Central memory CD8-positive, alpha-beta T cell (primary cell): ENCODE measurements around the gene SNX17.
A peak's percentile ranks its signal among the peaks of the same experiment; 100 is the strongest.

Experiments
- ATAC-seq: fragments of 150-1000 bp; cut with Tn5 transposase; replicated peaks from 2 replicates; pipeline ENCODE4 v1.10.0; 2022; ENCODE audit warnings: mild to moderate bottlenecking, moderate FRiP score, moderate number of reproducible peaks; ENCODE audit not compliant: poor library complexity, severe bottlenecking; ENCODE audit errors: extremely low read depth
- DNase-seq, 2 donors: peaks; one replicate each; pipeline ENCODE4 v3.0.0; 2021; ENCODE audit warnings: low spot score in 2 of 2
- H3K27ac Mint-ChIP-seq: one replicate; pipeline ENCODE4 v1.8.0; 2022; ENCODE audit warnings: low read depth, mild to moderate bottlenecking, moderate library complexity, mixed read lengths
- H3K27me3 Mint-ChIP-seq: one replicate; pipeline ENCODE4 v1.8.0; 2022; ENCODE audit warnings: mixed read lengths
- H3K36me3 Mint-ChIP-seq: one replicate; pipeline ENCODE4 v1.8.0; 2022; ENCODE audit warnings: mild to moderate bottlenecking, moderate library complexity, mixed read lengths; ENCODE audit not compliant: insufficient read depth
- H3K4me1 Mint-ChIP-seq: one replicate; pipeline ENCODE4 v1.8.0; 2022; ENCODE audit warnings: mixed read lengths
- H3K4me3 Mint-ChIP-seq: one replicate; pipeline ENCODE4 v1.8.0; 2022; ENCODE audit warnings: mild to moderate bottlenecking, moderate library complexity, mixed read lengths
- H3K9me3 Mint-ChIP-seq: one replicate; pipeline ENCODE4 v1.8.0; 2022; ENCODE audit warnings: mixed read lengths

SNX17 gene

DNA sequence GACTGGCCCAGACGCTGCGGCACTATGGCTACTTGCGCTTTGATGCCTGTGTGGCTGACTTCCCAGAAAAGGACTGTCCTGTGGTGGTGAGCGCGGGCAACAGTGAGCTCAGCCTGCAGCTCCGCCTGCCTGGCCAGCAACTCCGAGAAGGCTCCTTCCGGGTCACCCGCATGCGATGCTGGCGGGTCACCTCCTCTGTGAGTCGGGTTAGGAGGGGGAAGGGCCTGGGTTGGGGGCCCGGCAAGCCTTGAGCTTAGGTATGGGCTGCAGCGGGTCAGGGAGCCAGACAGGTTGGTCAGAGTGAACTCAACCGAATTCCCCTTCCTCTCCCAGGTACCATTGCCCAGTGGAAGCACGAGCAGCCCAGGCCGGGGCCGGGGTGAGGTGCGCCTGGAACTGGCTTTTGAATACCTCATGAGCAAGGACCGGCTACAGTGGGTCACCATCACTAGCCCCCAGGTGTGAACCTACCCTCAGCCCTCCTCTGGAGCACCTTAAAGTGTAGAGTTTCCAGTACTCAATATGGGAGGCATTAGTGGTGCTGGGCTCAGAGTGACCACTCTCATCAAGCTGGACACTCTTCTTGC lies 5.2 kb downstream of the SNX17 start:
- DNase-seq (no peak), ATAC-seq (no peak)
- Mint-ChIP-seq H3K9me3 (no peaks in the 10 kb centered on the region), H3K4me3 (no peak overlapping the region), H3K27ac (no peak overlapping the region), H3K4me1 (peaks cover 51% of the 10 kb centered on the region), H3K27me3 (no peaks in the 10 kb centered on the region), H3K36me3 (peaks cover 51% of the 10 kb centered on the region)

DNA sequence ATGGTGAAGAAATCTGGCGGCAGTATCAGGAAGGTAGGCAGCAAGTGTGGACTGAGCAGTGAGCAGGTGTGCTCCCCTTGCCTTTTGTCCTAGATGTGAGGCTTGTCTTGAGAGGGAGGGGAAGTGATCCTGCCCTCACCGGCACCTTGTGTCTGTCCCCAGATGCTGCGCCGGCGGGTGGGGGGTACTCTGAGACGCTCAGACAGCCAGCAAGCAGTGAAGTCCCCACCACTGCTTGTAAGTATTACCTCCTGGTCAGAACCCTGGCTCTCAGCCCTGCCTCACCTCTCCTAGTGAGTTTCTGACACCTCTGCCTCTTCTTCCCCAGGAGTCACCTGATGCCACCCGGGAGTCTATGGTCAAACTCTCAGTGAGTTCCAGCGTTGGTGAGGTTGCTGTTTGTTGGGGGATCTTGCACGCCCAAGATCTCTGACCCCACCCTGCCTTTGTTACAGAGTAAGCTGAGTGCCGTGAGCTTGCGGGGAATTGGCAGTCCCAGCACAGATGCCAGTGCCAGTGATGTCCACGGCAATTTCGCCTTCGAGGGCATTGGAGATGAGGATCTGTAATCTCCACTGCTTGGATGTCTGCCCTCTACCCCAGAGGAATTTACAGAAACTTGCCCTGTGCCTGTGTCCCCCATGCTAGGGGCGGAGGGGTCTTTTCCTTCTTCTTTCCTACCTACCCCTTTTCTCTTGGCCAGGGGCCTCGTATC lies 5.9 kb downstream of the SNX17 start:
- ATAC-seq (no peak), DNase-seq (no peak)
- H3K9me3 Mint-ChIP-seq = no peaks in the 10 kb centered on the region
- H3K4me1 Mint-ChIP-seq = peaks cover 53% of the 10 kb centered on the region
- H3K27me3 Mint-ChIP-seq = no peaks in the 10 kb centered on the region
- H3K27ac Mint-ChIP-seq = no peak overlapping the region
- peaks cover 55% of the 10 kb centered on the region for H3K36me3 Mint-ChIP-seq
- H3K4me3 Mint-ChIP-seq = no peak overlapping the region

GRCh38 chr2:27376866-27377617 lies 6.6 kb downstream of the SNX17 start:
- H3K9me3 Mint-ChIP-seq = no peaks in the 10 kb centered on the region
- peaks cover 54% of the 10 kb centered on the region for H3K36me3 Mint-ChIP-seq
- DNase-seq (no peak), ATAC-seq (no peak)
- no peak overlapping the region for H3K27ac Mint-ChIP-seq
- no peak overlapping the region for H3K4me3 Mint-ChIP-seq
- no peaks in the 10 kb centered on the region for H3K27me3 Mint-ChIP-seq
- H3K4me1 Mint-ChIP-seq = peaks cover 48% of the 10 kb centered on the region

DNA sequence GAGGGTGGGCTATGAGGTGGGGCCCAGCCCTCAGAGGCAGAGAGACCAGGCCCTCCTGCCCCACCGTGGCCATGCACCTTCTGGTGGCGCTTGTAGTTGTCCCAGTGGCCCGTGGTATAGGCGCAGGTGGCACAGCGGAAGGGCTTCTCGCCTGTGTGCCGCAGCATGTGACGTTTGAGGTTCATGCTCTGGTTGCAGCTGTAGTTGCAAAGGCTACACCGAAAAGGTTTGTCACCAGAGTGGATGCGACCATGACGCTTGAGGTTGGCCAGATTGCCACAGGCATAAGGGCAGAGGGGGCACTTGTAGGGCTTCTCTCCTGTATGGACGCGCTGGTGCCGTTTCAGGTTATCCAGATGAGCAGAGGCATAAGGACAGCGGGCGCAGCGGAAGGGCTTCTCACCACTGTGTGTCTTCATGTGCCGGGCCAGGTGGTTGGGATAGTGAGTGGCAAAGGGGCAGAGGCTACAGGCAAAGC lies 7.2 kb downstream of the SNX17 start:
- Mint-ChIP-seq H3K27me3 (no peaks in the 10 kb centered on the region), H3K27ac (no peak overlapping the region), H3K4me1 (peaks cover 42% of the 10 kb centered on the region), H3K36me3 (peaks cover 51% of the 10 kb centered on the region), H3K4me3 (no peak overlapping the region), H3K9me3 (no peaks in the 10 kb centered on the region)
- DNase-seq (no peak), ATAC-seq (no peak)

GRCh38 chr2:27378096-27378808 lies 7.8 kb downstream of the SNX17 start:
- ATAC-seq (no peak), DNase-seq (no peak)
- peaks cover 36% of the 10 kb centered on the region for H3K4me1 Mint-ChIP-seq
- peaks cover 50% of the 10 kb centered on the region for H3K36me3 Mint-ChIP-seq
- H3K27me3 Mint-ChIP-seq = no peaks in the 10 kb centered on the region
- H3K27ac Mint-ChIP-seq = no peak overlapping the region
- no peaks in the 10 kb centered on the region for H3K9me3 Mint-ChIP-seq
- H3K4me3 Mint-ChIP-seq = no peak overlapping the region

- H3K27me3 Mint-ChIP-seq = no peaks in the 10 kb centered on the region
- ATAC-seq (no peak), DNase-seq (no peak)
- peak overlapping the region; percentile 84 for H3K4me3 Mint-ChIP-seq
- H3K27ac Mint-ChIP-seq = peak overlapping the region; percentile 92
- H3K9me3 Mint-ChIP-seq = no peaks in the 10 kb centered on the region
- H3K36me3 Mint-ChIP-seq = peaks cover 48% of the 10 kb centered on the region
- peaks cover 38% of the 10 kb centered on the region for H3K4me1 Mint-ChIP-seq
These were observed 8.4 kb downstream of the SNX17 start for GRCh38 chr2:27378809-27379290.

DNA sequence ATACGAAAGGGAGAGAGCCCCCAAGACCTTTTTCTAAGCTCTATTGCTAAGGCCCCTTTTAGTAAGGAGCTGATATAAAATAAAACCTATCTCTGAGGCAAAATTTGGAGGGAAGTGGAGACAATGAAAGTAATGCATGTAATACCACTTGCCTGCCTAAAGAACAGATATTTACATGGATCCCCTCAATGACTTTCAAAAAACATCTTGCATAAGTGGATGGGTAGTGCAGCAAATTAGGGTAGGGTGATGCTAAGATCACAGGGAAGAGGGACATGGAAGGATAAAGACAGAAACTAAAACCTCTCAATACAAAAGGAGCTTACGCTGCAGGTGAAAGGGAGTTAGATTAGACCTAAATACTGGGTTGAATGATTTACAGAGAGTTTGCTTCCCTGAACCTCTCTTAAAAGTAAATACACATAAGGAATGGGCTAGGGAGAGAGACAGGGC lies 9.0 kb downstream of the SNX17 start:
- Mint-ChIP-seq H3K9me3 (no peaks in the 10 kb centered on the region), H3K36me3 (peaks cover 43% of the 10 kb centered on the region), H3K4me3 (peak overlapping the region; percentile 84), H3K4me1 (peaks cover 39% of the 10 kb centered on the region), H3K27ac (peak overlapping the region; percentile 92), H3K27me3 (no peaks in the 10 kb centered on the region)
- DNase-seq = no peak
- no peak for ATAC-seq

DNA sequence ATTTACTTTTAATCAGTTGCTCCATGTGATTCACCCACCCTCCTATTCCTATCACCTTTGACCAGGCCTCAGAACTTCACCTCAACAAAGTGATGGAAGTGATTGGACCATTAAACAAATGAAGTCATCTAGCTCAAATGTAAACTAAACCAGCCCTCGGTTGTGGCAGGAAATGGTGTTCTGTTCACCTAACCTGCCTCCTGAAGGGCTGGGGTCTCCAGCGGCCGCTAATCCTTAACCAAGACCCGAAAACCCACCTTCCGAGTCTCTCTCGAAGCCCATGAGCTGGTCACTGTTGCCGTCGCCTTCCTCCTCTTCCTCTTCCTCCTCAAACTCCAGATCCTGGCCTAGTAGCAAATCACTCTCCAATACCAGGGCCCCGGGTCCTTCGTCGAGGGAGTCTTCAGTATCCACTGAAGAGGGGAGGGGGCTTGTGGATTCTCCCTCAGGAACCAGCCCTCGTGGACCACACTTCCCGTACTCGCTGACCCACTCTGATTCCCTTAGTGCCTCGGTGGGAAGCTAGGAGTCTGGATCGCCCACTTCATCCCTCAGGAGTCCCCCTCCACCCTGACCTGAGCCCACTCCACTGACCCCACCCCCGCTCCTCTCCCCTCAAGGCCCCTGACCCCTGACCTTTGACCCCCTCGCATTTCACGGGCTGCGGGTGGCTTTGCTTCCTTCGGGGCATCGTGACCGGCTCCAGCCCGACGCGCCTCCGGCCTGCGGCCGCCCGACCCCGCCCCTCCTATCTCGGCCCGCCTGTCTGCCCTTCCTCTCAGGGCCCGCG lies 9.6 kb downstream of the SNX17 start:
- Mint-ChIP-seq H3K9me3 (no peaks in the 10 kb centered on the region), H3K36me3 (peaks cover 45% of the 10 kb centered on the region), H3K27ac (peak overlapping the region; percentile 92), H3K4me1 (peaks cover 38% of the 10 kb centered on the region), H3K4me3 (peak overlapping the region; percentile 84), H3K27me3 (no peaks in the 10 kb centered on the region)
- ATAC-seq (peak; percentile 25), DNase-seq (no peak)

DNA sequence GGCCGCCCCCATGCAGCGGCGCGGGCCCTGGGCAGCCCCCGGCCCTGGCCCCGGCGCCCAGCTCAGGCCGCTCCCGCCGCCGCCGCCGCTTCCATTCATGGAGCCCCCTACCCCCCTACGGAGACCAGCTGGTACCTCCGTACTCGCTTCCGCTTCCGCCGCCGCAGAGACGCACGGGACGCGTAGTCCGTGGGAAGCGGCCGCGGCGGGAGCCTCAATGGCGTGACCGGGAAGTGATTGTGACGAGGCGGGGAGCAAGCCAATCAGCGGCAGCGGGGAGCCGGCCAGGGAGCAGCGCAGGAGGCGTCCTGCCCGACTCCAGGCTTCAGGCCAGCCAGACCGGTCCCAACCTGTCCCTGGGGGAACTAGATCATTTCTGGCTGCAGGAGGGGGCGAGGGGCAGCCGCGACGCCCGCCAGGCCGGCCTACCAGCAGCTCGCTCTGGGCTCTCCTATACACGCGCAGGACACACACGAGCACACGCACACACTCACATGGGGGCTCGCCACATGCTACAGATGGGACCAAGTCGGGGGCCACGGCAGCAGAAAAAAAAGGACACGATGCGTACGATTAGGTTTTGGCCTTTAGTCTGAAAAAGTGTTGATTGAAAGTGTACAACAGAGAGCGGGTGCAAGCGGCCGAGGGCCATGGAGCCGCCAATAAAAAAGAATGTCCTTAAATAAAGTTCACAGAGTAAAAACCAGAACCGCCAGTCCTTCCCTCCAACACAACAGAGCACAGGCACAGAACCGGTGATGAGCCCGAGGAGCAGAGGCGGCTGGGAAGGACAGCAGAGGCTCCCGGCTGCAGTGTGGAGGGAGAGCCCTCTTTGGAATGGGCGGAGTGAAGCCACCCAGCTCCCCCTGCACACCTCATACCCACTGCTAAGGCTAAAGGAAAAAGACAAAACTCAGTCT lies 10.5 kb downstream of the SNX17 start, which contains the start of gene ZNF513:
Gene ZNF513 (minus strand): TSS at position 109 of the 920 bp plus-strand sequence. CDS start 208 bp downstream, outside the sequence.
- DNase-seq (peak; percentile 61 to 74), ATAC-seq (peak; percentile 93)
- Mint-ChIP-seq H3K9me3 (no peaks in the 10 kb centered on the region), H3K27me3 (no peaks in the 10 kb centered on the region), H3K27ac (peak within 1 kb of the TSS; percentile 92), H3K36me3 (peaks cover 41% of the 10 kb centered on the region), H3K4me1 (peaks cover 41% of the 10 kb centered on the region), H3K4me3 (peak within 1 kb of the TSS; percentile 84)

DNA sequence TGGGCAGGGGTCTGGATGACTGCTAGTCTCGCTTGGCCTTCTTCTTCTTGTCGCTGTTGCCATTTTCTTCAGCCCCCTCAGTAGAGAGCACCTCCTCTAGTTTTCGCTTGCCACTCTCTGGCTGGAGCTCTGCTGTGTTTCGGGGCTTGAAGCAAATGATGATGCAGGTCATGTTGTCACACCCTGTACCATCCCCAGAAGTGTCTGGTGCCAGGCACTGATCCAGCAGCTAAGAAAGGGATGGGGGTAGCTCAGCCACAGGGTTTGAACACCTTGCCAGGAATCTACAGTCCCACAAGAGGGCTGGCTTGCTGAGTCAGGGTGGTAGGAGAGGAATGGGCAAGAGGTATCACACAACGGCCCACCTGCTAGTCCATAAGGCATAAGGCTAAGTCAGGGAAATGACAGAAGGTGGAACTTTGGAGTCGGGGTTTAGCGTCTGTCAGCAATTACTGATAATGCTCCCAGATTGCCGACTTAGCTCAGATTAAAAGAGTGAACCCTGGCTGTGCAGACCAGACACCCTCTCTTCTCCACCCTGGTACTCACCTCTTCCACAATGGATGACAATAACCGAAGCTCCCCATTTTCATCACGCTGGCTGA lies 11.3 kb downstream of the SNX17 start:
- no peaks in the 10 kb centered on the region for H3K9me3 Mint-ChIP-seq
- ATAC-seq (no peak), DNase-seq (no peak)
- peaks cover 39% of the 10 kb centered on the region for H3K4me1 Mint-ChIP-seq
- H3K36me3 Mint-ChIP-seq = peaks cover 34% of the 10 kb centered on the region
- no peaks in the 10 kb centered on the region for H3K27me3 Mint-ChIP-seq
- H3K27ac Mint-ChIP-seq = peak overlapping the region; percentile 92
- peak overlapping the region; percentile 84 for H3K4me3 Mint-ChIP-seq
